Measurements from ENCODE around the gene PDE9A.
"Not testable (repeated sequence)": the region's sequence is repeated elsewhere in the genome, so short reads cannot be mapped to it uniquely, and the experiment has no call there.

PDE9A gene

GRCh38 chr21:42691901-42692559 lies 38.6 kb downstream of the PDE9A start:
- no peak for DNase-seq

DNA sequence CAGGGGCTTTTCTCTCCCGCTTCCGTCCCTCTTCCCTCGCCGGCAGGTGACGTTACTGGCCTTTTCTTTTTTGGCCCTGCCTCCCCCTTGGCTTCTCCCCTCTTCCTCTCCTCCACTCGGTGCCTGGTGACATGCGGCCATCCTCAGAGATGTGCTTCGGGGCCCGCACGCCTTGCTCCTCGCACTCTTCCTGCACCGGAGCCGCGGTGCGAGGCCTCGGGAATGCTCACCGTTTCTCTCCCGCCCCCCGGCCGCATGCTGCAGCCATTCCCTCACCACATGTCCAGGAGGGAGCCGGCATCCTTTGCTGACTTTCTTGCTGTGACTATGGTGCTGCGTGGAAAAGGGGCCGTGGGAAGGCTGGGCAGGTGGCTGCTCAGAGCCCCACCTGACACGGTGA lies 39.3 kb downstream of the PDE9A start:
- DNase-seq: no peak

GRCh38 chr21:42694751-42695696 lies 41.6 kb downstream of the PDE9A start:
- DNase-seq: no peak

GRCh38 chr21:42695697-42696380 lies 42.4 kb downstream of the PDE9A start:
- DNase-seq: no peak

DNA sequence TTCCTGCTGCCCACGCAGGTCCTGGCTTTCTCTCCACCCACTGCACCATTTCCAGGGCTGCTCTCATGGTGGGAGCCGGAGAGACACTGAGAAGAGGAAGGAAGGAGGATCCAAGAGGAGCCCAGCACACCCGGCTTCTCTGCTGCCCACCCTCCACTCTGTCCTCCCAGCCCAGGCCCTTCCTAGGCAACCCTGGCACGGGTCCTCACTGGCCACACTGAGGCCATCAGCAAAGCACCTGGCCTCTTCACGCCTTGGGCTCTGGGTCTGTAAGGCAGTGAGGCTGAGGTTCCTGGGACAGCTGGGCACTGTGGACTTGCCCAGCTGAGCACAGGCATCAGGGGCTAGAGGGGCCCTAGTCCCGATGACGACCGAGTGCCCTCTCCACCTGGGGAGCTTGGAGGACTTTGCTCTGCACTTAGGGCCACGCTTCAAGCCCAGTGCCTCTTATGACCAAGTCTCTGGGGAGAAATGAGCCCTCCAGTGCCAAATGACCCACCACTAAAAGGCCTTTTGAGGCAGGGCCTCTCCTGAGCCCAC lies 43.1 kb downstream of the PDE9A start:
- no peak for DNase-seq

DNA sequence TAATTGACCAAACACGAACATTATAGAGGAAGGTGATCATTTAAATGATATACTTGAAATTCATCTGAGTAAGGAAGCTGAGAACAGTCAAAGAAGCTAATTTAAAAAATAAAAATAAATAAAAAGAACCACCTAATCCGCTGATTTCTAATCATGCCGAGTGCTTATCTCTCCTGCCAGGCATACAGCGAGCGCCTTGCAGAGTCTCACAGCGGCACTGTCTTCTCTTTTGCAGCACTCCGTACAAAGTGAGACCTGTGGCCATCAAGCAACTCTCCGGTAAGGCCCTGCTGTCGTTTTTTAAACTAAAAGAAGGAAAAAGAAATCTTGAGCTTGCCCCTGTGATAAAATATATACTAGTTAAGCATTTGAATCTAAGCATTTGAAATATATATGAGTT lies 45.3 kb downstream of the PDE9A start:
- no peak for DNase-seq

DNA sequence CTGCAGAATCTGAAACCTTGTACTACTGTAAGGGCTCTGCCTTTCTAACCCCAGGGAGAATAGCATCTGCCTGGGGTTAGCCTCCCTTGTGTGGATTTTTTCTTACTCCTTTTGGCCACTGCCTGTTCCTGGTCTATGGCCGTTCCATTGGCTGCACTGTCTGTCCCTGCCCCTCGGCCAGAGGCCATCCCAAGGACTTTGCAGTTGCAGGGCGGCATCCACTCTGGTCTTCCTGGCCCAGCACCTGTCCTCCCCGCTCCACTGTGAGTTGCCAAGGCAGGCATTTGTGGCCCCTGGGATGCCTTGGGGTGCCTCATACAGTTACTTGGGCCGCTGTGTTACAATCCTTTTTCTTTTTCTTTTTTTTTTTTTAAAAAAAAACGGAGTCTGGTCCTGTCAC lies 45.8 kb downstream of the PDE9A start:
- no peak for DNase-seq

GRCh38 chr21:42701706-42702456 lies 48.5 kb downstream of the PDE9A start:
- no peak for DNase-seq

GRCh38 chr21:42702720-42703119 lies 49.3 kb downstream of the PDE9A start:
- no peak for DNase-seq

- DNase-seq: no peak
Measured at GRCh38 chr21:42703136-42703908, 49.9 kb downstream of the PDE9A start.

GRCh38 chr21:42703965-42704364 lies 50.5 kb downstream of the PDE9A start:
- no peak for DNase-seq

GRCh38 chr21:42704861-42705260 lies 51.4 kb downstream of the PDE9A start:
- DNase-seq: no peak

- no peak for DNase-seq
Measured at GRCh38 chr21:42705346-42705745, 51.9 kb downstream of the PDE9A start.

DNA sequence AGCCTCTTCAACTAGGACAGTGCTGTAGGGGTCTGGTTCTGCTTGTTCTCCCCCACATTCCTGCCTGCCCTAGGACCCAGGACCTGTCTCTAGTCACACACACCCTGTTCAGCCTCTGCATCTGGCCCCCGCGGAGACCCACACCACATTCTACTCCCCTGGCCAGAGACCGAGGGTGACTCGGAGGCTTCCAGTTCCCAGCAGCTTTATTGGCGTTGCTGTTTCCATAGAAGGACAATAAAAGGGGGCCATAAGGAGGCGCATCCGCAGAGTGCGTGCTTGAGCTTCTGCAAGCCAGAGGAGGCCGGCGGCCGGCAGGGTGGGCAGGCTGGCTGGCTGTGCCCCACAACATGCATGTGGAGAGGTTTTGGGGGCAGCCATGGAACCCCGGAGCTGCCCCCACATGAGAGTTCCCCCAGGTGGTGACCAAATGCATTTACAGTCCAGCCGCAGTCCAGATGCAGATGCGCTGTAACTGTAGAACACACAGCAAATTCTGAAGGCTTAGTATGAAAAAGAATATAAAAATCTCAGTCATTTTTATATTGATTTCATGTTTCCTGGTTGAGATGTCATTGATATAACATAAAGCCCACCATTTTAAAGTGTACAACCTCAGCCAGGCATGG lies 52.4 kb downstream of the PDE9A start:
- no peak for DNase-seq

GRCh38 chr21:42706765-42707164 lies 53.3 kb downstream of the PDE9A start:
- DNase-seq: no peak

DNA sequence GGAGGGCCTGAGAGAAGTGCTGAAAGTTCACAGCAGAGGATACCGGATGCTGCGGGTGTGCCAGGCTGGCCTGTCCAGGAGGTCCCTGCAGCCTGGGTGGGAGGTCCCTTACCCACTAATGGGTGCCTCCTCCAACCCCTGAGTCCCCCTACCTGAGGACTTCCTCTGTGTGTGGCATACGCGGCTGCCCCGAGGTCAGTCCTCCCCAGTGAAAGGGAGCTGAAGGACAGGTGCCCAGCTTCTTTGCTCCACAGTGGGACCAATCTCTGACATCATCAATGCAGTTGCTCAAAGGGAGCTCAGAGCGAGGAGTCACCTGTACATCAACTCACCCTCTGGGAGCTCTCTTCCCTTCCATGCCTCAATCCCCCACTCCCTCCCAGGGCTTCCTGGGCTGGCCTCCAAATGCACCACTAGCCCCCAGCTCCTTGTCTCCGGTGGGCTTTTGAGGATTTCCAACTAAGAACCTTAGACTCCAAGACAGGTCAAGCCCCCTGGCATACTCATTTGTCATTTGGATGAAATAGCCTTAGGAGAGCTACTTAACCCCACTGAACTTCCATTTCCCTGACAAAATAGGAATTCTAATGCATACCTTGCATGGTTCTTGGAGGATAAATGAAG lies 53.9 kb downstream of the PDE9A start:
- no peak for DNase-seq

DNA sequence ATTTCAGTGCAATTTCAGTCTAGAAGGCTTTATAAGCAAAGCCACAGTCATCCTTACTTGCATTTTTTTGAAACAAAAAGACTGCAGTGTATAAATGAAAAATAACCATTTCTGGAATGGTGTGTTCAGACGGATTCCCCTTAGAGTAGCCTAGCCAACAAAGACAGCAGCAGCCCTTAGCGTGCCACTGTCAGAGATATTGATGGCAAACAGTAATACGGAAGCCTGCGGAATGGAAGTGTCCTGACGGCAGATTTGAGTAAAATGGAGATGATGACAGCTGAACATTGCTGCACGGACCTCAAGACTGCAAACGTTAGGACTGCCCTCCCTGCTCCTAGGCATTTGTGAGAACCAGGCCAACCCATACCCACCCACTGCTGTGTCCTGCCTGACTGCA lies 54.7 kb downstream of the PDE9A start:
- DNase-seq: no peak

GRCh38 chr21:42708916-42709315 lies 55.5 kb downstream of the PDE9A start:
- not testable (repeated sequence) for DNase-seq

GRCh38 chr21:42711667-42712066 lies 58.2 kb downstream of the PDE9A start:
- DNase-seq: no peak

GRCh38 chr21:42715427-42715826 lies 62.0 kb downstream of the PDE9A start:
- DNase-seq: not testable (repeated sequence)

DNA sequence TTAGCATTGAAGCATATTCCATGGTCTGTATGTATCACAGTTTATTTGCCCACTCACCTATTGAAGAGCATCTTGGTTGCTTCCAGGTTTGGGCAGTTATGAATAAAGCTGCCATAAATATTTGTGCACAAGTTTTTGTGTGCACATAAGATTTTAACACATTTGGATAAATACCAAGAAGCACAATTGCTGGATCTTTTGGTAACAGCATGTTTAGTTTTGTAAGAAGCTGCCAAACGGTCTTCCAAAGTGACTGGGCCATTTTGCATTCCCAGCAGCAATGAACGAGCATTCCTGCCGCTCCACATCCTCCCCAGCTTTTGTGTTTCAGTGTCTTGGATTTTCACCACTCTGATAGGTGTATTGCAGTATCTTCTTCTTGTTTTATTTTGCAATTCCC lies 62.7 kb downstream of the PDE9A start:
- no peak for DNase-seq
